Muscle layer of colon (tissue), 2 donors: ENCODE data around the gene NHERF2.
A peak's percentile ranks its signal among the peaks of the same experiment; 100 is the strongest.

ENCODE experiments used
- H3K27ac ChIP-seq: one replicate; pipeline ENCODE4 v1.7.0; 2013; ENCODE audit warnings: low read depth, mild to moderate bottlenecking, low read length, moderate library complexity
- H3K27me3 ChIP-seq, 2 donors: one replicate each; pipeline ENCODE4 v1.7.0; 2013; ENCODE audit warnings: low read length in 2 of 2, mild to moderate bottlenecking in 2 of 2; ENCODE audit not compliant: insufficient read depth in 2 of 2, control insufficient read depth in 1 of 2
- H3K36me3 ChIP-seq: one replicate; pipeline ENCODE4 v1.7.0; 2013; ENCODE audit warnings: mild to moderate bottlenecking, low read length; ENCODE audit not compliant: insufficient read depth
- H3K4me1 ChIP-seq: one replicate; pipeline ENCODE4 v1.7.0; 2013; ENCODE audit warnings: mild to moderate bottlenecking, low read length; ENCODE audit not compliant: insufficient read depth
- H3K4me3 ChIP-seq, 2 donors: one replicate each; pipeline ENCODE4 v1.7.0; 2013; ENCODE audit warnings: low read length in 2 of 2, low read depth in 1 of 2, mild to moderate bottlenecking in 1 of 2, moderate library complexity in 1 of 2
- H3K9ac ChIP-seq: one replicate; pipeline ENCODE4 v1.7.0; 2013; ENCODE audit warnings: low read length
- H3K9me3 ChIP-seq: one replicate; pipeline ENCODE4 v1.7.0; 2013; ENCODE audit warnings: mild to moderate bottlenecking, low read length
- donor health status: abdominal sarcoma.
- donor health status: Adenocarcinoma of cecum.

Gene NHERF2

GRCh38 chr16:2040041-2040786 is 13.5 kb downstream of the NHERF2 start:
- H3K27me3 ChIP-seq: no peaks in the 10 kb centered on the region
- no peak overlapping the region for H3K9ac ChIP-seq
- H3K4me1 ChIP-seq: peaks cover 51% of the 10 kb centered on the region
- no peaks in the 10 kb centered on the region for H3K36me3 ChIP-seq
- no peaks in the 10 kb centered on the region for H3K9me3 ChIP-seq
- no peak overlapping the region for H3K4me3 ChIP-seq
- H3K27ac ChIP-seq: no peak overlapping the region

DNA sequence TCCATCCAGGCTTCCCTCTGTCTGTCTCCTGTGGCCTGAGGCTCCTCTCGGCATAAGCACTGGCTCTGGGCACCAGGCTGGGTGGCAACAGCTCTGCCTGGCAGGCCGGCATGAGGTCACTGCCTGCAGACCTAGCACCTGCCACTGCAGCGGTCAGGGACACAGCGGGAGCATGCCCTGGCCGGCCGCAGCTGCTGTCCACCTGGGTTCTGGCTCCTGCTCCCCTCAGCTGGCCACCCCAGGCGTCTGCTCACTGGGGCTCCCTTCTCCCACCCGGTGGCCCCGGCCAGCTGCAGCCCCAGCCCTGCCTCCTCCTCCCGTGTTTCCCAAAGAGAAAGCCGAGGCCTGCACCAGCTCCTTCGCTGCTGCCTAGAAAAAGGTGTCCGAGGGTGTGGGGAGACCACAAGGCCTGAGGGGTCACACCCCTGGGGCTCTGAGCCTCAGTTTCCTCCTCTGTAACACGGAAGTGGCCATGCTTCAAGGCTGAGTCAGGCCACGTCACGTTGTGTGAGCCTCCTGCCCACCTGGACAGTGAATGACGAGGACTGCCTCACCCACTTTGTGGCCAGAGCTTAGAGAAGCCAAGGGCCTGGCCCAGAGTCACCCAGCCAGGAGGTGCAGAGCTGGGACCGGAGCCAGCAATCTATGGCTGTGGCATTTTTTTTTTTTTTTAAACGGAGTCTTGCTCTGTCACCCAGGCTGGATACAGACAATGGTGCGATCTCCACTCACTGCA is 14.3 kb downstream of the NHERF2 start:
- H3K36me3 ChIP-seq: no peaks in the 10 kb centered on the region
- H3K4me3 ChIP-seq: no peak overlapping the region
- H3K27ac ChIP-seq: no peak overlapping the region
- H3K9ac ChIP-seq: no peak overlapping the region
- no peaks in the 10 kb centered on the region for H3K27me3 ChIP-seq
- peaks cover 47% of the 10 kb centered on the region for H3K4me1 ChIP-seq
- H3K9me3 ChIP-seq: no peaks in the 10 kb centered on the region

DNA sequence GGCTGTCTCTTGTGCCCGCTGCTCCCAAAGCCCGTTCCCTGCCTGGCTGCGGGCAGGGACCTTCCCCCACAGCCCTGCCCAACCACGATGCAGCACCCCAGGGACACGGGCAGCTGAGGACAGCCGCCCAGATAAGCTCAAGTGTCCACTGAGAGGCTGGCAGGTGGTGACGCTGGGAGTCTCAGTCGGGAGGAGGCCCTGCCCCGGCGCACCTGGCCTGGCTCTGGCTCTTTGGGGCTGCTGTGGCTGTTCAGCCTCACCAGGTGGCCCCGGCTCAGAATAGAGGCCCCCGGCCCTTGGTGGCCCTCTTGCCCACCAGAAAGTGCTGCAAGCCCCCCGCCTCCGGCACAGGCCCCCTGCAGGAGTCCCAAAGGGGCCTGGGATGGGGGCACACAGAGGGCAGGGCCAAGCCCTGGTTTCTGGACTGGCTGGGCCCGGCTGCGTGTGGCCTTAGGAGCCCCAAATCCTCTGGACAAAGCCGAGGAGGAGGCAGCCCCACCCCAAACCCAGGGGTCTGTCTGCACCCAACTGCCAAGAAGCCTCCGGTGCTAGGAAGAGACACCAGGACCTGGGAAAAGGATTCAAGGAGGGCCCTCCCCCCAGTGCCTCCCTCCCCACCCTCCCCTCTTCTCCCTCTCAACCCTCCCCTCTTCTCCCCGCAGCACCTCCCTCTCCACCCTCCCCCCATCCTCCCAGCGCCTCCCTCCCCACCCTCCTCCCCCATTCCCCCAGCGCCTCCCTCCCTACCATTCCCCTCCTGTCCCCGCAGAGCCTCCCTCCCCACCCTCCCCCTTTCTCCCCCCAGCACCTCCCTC is 15.7 kb downstream of the NHERF2 start:
- Histone ChIP-seq H3K9me3 (no peaks in the 10 kb centered on the region), H3K27ac (no peak overlapping the region), H3K4me1 (peaks cover 46% of the 10 kb centered on the region), H3K4me3 (no peak overlapping the region), H3K9ac (no peak overlapping the region), H3K36me3 (no peaks in the 10 kb centered on the region), H3K27me3 (no peaks in the 10 kb centered on the region)

- no peaks in the 10 kb centered on the region for H3K9me3 ChIP-seq
- H3K4me3 ChIP-seq: no peak overlapping the region
- H3K27ac ChIP-seq: no peak overlapping the region
- H3K9ac ChIP-seq: no peak overlapping the region
- no peaks in the 10 kb centered on the region for H3K36me3 ChIP-seq
- H3K4me1 ChIP-seq: peaks cover 40% of the 10 kb centered on the region
- H3K27me3 ChIP-seq: no peaks in the 10 kb centered on the region
Measured at GRCh38 chr16:2042986-2043666, 16.4 kb downstream of the NHERF2 start.

- Histone ChIP-seq H3K9ac (no peak overlapping the region), H3K27me3 (no peaks in the 10 kb centered on the region), H3K4me1 (peaks cover 41% of the 10 kb centered on the region), H3K9me3 (no peaks in the 10 kb centered on the region), H3K27ac (no peak overlapping the region), H3K36me3 (no peaks in the 10 kb centered on the region), H3K4me3 (no peak overlapping the region)
Measured at GRCh38 chr16:2043667-2044451, 17.2 kb downstream of the NHERF2 start.

- Histone ChIP-seq H3K36me3 (no peaks in the 10 kb centered on the region), H3K9ac (no peak overlapping the region), H3K27ac (no peak overlapping the region), H3K4me1 (peaks cover 35% of the 10 kb centered on the region), H3K27me3 (no peaks in the 10 kb centered on the region), H3K9me3 (no peaks in the 10 kb centered on the region), H3K4me3 (no peak overlapping the region)
Measured at GRCh38 chr16:2044541-2044940, 17.8 kb downstream of the NHERF2 start.

GRCh38 chr16:2045965-2046892 is 19.5 kb downstream of the NHERF2 start:
- peaks cover 26% of the 10 kb centered on the region for H3K4me1 ChIP-seq
- H3K27me3 ChIP-seq: no peaks in the 10 kb centered on the region
- no peak overlapping the region for H3K4me3 ChIP-seq
- peaks cover 12% of the 10 kb centered on the region for H3K36me3 ChIP-seq
- no peaks in the 10 kb centered on the region for H3K9me3 ChIP-seq
- H3K9ac ChIP-seq: no peak overlapping the region
- no peak overlapping the region for H3K27ac ChIP-seq

DNA sequence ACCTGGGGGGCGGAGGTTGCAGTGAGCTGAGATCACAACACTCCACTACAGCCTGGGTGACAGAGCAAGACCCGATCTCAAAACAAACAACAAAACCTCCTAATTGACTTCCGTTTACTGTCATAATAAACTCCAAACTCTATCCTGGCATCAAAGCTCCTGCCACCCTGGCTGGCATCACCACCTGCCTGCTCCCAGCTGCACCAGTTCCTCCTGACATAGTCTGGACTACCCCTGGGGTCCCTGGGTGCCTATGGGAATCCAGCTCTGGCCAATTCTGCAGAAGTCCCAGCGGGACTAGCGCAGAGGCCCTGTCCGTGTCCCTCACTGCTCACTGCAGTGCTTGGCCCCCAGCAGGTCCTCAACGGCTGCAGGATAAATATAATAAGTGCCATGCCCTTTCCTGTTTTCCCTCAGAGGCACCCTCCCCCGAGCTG is 20.2 kb downstream of the NHERF2 start:
- Histone ChIP-seq H3K4me1 (peaks cover 26% of the 10 kb centered on the region), H3K9me3 (no peaks in the 10 kb centered on the region), H3K27me3 (no peaks in the 10 kb centered on the region), H3K27ac (peak overlapping the region; percentile 65), H3K36me3 (peaks cover 19% of the 10 kb centered on the region), H3K9ac (no peak overlapping the region), H3K4me3 (peak overlapping the region; percentile 63 to 96)

GRCh38 chr16:2047330-2048115 is 20.8 kb downstream of the NHERF2 start, which contains the start of the genes NTHL1 and TSC2:
TSS of gene NTHL1 (minus strand) at chr16:2047834. CDS start at chr16:2047823, 11 bp downstream.
TSS of gene TSC2 (plus strand) at chr16:2047985. CDS start at chr16:2048616, 631 bp downstream.
- Histone ChIP-seq H3K27ac (peak within 1 kb of the TSS; percentile 92), H3K27me3 (no peaks in the 10 kb centered on the region), H3K9ac (peak within 1 kb of the TSS; percentile 18), H3K4me3 (peak within 1 kb of the TSS; percentile 63 to 96), H3K9me3 (no peaks in the 10 kb centered on the region), H3K36me3 (peaks cover 25% of the 10 kb centered on the region), H3K4me1 (peaks cover 26% of the 10 kb centered on the region)
